Measurements from ENCODE around the gene RPL18A.

Gene RPL18A

DNA sequence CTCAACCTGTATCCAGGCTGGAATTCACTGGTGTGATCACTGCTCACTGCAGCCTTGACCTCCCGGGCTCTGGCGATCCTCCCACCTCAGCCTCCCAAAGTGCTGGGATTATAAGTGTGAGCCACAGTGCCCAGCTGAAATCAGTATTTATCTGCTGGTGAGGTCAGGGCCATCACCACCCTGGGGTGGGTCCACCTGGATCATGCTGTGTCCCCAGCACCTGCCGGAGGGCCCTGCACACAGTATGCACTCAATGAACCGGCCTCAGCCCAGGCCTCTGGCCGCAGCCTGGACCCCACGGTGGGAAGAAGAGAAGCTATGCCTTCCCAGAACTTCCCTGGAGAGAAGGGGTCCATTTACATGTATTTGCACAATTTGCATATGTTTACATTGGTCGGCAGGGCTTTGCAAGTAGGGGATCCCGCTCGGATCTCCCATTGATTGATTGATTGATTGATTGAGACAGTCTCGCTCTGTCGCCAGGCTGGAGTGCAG lies 9.5 kb downstream of the RPL18A start:
- POLR2A ChIA-PET = interaction anchor here (1.5 kb wide), 1 partner anchor 9 kb away, joined by 4 read pairs; the partner anchor contains the start of gene RPL18A
- DNase-seq (ENCODE audit: low read depth, low spot score) = no peak
- TF ChIP-seq, protein P1, sequence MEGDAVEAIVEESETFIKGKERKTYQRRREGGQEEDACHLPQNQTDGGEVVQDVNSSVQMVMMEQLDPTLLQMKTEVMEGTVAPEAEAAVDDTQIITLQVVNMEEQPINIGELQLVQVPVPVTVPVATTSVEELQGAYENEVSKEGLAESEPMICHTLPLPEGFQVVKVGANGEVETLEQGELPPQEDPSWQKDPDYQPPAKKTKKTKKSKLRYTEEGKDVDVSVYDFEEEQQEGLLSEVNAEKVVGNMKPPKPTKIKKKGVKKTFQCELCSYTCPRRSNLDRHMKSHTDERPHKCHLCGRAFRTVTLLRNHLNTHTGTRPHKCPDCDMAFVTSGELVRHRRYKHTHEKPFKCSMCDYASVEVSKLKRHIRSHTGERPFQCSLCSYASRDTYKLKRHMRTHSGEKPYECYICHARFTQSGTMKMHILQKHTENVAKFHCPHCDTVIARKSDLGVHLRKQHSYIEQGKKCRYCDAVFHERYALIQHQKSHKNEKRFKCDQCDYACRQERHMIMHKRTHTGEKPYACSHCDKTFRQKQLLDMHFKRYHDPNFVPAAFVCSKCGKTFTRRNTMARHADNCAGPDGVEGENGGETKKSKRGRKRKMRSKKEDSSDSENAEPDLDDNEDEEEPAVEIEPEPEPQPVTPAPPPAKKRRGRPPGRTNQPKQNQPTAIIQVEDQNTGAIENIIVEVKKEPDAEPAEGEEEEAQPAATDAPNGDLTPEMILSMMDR (IDR thresholded peaks at IDR 0.05; ENCODE audit: insufficient read depth, low read length, missing control alignments) = no peak
- CTCF ChIA-PET = interaction anchor here (1.7 to 6.4 kb wide), 6 partner anchors 9 to 127 kb away, joined by 4 to 157 read pairs (median 31); partner anchors contain the start of genes CCDC124 and RPL18A
- H3K4me3 ChIP-seq (ENCODE audit: low read depth, low read length) = no peak overlapping the region

DNA sequence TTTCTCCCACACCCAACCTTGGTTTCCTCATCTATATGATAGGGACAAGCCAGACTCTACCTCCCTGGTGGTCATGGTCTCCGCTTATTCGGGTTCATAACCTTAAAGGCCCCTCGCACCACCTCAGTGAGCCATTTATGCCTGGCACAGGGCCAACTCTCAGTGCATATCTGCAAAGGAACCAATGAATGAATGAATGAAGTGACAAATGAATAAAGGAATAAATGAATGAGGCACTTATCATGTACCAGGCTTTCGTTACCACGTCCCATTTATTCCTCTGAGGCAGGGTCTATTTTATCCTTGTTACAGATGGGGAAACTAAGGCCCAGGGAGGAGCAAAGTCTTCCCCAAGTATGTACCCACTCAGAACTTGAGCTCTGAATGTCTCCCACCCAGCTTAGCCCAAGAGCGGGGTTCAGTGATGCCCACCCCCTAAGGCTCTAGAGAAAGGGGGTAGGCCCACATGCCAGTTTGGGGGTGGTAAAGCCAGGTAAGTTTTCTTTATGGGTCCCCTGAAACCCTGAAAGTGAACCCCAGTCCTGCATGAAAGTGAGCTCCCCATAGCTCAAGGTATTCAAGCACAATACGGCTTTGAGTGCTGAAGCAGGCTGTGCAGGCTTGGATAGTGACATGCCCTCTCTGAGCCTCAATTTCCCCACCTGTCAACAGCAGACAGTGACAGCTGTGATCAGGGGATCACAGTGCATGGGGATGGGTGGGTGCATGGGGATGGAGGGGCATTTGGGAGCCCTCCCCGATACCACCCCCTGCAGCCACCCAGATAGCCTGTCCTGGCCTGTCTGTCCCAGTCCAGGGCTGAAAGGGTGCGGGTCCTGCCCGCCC lies 11.5 kb downstream of the RPL18A start:
- no peak for DNase-seq (ENCODE audit: low read depth, low spot score)
- ChIA-PET POLR2A (no interaction called here), CTCF (interaction anchor here (0.6 to 6.4 kb wide), 15 partner anchors 8 to 138 kb away, joined by 3 to 157 read pairs (median 9); partner anchors contain the start of genes ARRDC2, CCDC124 and RPL18A)
- TF ChIP-seq, protein P1 (IDR thresholded peaks at IDR 0.05; ENCODE audit: insufficient read depth, low read length, missing control alignments) = no peak
- H3K4me3 ChIP-seq (ENCODE audit: low read depth, low read length) = no peak overlapping the region

DNA sequence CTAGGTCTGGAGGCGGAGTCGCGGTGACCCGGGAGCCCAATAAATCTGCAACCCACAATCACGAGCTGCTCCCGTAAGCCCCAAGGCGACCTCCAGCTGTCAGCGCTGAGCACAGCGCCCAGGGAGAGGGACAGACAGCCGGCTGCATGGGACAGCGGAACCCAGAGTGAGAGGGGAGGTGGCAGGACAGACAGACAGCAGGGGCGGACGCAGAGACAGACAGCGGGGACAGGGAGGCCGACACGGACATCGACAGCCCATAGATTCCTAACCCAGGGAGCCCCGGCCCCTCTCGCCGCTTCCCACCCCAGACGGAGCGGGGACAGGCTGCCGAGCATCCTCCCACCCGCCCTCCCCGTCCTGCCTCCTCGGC lies 12.2 kb downstream of the RPL18A start, which contains the start of gene SLC5A5:
SLC5A5 (plus strand) TSS at position 68 of the 373 bp plus-strand sequence. CDS start 375 bp downstream, outside the sequence.
- ChIA-PET CTCF (interaction anchor here (0.6 to 6.4 kb wide), 12 partner anchors 8 to 128 kb away, joined by 3 to 157 read pairs (median 12); partner anchors contain the start of genes CCDC124 and RPL18A), POLR2A (no interaction called here)
- DNase-seq (ENCODE audit: low read depth, low spot score) = no peak
- no peak within 1 kb of the TSS for H3K4me3 ChIP-seq (ENCODE audit: low read depth, low read length)
- TF ChIP-seq, protein P1 (IDR thresholded peaks at IDR 0.05; ENCODE audit: insufficient read depth, low read length, missing control alignments) = no peak

DNA sequence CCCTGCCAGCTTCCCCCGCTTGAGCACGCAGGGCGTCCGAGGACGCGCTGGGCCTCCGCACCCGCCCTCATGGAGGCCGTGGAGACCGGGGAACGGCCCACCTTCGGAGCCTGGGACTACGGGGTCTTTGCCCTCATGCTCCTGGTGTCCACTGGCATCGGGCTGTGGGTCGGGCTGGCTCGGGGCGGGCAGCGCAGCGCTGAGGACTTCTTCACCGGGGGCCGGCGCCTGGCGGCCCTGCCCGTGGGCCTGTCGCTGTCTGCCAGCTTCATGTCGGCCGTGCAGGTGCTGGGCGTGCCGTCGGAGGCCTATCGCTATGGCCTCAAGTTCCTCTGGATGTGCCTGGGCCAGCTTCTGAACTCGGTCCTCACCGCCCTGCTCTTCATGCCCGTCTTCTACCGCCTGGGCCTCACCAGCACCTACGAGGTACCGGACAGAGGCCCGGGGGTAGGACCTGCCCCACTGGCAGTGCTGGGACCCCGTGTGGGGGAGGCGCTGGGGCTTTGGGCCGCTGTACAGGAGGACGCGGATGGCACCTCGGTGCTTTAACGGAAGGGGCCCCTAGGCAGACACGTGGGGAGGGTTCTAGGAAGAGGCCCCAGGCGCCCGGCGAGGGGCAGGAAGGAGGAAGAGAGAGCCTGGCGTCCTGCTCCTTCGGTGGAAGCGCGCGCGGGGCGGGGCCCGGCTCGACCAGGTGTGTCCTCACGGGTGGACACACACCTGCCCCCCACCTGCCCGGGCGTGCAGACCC lies 12.7 kb downstream of the RPL18A start:
- ChIA-PET POLR2A (no interaction called here), CTCF (interaction anchor here (0.6 to 6.4 kb wide), 9 partner anchors 7 to 128 kb away, joined by 3 to 157 read pairs (median 18); partner anchors contain the start of genes CCDC124 and RPL18A)
- no peak for DNase-seq (ENCODE audit: low read depth, low spot score)
- TF ChIP-seq, protein P1 (IDR thresholded peaks at IDR 0.05; ENCODE audit: insufficient read depth, low read length, missing control alignments) = no peak
- no peak overlapping the region for H3K4me3 ChIP-seq (ENCODE audit: low read depth, low read length)

DNA sequence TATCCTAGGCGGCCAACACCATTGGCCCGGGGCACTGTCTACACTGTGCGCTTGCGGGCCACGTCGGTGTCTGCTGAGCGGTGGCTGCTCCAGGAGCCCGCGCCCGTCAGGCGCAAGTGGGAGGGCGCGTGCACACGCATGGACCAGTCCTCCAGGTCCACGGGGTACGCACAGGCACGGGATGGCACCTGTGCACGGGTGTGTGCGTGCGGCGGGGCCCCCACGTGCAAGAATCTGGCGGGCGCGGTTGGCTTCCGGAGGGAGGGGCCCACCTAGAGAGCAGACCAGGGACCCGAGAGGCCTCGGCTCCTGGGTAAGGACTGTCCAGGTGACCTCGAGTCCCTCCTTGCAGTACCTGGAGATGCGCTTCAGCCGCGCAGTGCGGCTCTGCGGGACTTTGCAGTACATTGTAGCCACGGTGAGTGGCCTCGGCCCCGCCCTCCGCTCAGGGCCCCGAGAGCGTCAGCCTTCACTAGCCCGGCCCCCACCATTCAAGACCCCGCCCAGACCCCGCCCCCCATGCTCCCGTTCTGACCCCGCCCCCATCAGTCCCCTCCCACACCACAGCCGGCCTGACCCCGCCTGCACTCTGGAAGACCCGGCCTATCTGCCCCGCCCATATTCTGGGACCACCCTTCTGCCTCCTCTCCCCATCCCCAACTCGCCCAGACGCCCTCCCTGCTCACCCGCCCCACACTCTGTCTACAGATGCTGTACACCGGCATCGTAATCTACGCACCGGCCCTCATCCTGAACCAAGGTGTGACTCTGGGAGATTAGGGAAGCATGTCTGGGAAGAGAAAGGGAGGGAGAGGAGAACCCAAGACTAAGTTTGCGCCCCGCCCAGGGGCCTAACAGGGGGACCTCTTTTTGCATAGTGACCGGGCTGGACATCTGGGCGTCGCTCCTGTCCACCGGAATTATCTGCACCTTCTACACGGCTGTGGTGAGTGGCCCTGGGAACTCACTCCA lies 14.4 kb downstream of the RPL18A start:
- DNase-seq (ENCODE audit: low read depth, low spot score) = no peak
- POLR2A ChIA-PET = no interaction called here
- CTCF ChIA-PET = interaction anchor here (1.0 kb wide), 1 partner anchor 59 kb away, joined by 5 read pairs; the partner anchor contains the start of gene CCDC124
- TF ChIP-seq, protein P1 (IDR thresholded peaks at IDR 0.05; ENCODE audit: insufficient read depth, low read length, missing control alignments) = no peak
- H3K4me3 ChIP-seq (ENCODE audit: low read depth, low read length) = no peak overlapping the region
